ENCODE data around the gene PRX. TPM values are rescaled to one million over a fixed set of nuclear protein-coding genes. Genes with fewer than 3 reads are reported as not detected.
"Not testable (repeated sequence)": the region's sequence is repeated elsewhere in the genome, so short reads cannot be mapped to it uniquely, and the experiment has no call there.

Gene PRX
- total and polyA plus RNA-seq, 7 donors: 1.4 to 3.3 (median 2.1) TPM

DNA sequence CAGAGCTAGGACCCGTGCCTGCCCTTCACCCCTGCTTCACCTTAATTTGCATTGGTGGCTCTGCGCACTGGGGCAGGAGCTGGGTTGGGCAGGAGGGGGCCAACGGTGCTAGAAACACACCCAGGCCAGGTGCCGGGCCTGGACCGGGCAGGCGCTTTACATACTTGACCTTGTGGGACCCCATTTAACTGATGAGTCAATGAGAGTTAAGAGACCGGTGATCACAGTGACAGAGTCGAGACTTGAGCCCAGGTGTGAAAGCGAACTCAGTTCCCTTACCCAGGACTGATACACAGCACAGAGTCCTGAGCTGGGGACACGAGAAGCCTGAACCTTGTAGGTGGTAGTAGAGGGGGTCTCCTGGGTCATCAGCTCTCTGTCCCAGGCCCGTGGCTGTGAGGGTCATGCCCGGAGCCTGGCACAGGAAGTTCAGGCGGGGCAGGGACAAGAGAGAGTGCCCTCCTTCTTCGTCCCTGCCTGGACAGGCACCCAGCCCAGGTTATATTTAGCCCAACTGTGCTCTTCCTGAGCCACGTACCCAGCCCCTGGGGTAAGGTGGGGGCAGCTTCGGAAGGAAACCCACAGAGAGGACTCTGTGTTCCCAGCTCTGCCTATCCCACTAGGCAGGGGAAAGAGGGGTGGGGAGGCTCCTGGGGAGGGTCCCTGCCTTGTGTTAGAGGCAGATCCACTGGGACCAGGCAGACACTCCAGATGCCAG lies 1.9 kb downstream of the PRX start:
- peak overlapping the region; percentile 92 for H3K27ac ChIP-seq
- H3K4me3 ChIP-seq: peak overlapping the region; percentile 43
- ATAC-seq: peak; percentile 91 to 95 (median 92)
- H3K4me1 ChIP-seq: peaks cover 22% of the 10 kb centered on the region
- H3K36me3 ChIP-seq (ENCODE audit: insufficient read depth in 1 of 2, low read depth in 1 of 2): no peaks in the 10 kb centered on the region
- DNase-seq: peak; percentile 68 to 90
- intact Hi-C loops (cut with DNase I): loop anchor here in 1 of 2 donors (5.0 kb wide), 1 partner anchor 69 kb away; no protein-coding TSS in a partner anchor
- TF ChIP-seq, protein P1, sequence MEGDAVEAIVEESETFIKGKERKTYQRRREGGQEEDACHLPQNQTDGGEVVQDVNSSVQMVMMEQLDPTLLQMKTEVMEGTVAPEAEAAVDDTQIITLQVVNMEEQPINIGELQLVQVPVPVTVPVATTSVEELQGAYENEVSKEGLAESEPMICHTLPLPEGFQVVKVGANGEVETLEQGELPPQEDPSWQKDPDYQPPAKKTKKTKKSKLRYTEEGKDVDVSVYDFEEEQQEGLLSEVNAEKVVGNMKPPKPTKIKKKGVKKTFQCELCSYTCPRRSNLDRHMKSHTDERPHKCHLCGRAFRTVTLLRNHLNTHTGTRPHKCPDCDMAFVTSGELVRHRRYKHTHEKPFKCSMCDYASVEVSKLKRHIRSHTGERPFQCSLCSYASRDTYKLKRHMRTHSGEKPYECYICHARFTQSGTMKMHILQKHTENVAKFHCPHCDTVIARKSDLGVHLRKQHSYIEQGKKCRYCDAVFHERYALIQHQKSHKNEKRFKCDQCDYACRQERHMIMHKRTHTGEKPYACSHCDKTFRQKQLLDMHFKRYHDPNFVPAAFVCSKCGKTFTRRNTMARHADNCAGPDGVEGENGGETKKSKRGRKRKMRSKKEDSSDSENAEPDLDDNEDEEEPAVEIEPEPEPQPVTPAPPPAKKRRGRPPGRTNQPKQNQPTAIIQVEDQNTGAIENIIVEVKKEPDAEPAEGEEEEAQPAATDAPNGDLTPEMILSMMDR (IDR thresholded peaks at IDR 0.05): no peak
- WGBS, 3 donors: 21 to 28% (median 23%) methylated on average over 16 of the region's 16 CpGs
- no peaks in the 10 kb centered on the region for H3K27me3 ChIP-seq (ENCODE audit: insufficient read depth in 3 of 3, low read length in 2 of 3)
- no peaks in the 10 kb centered on the region for H3K9me3 ChIP-seq

DNA sequence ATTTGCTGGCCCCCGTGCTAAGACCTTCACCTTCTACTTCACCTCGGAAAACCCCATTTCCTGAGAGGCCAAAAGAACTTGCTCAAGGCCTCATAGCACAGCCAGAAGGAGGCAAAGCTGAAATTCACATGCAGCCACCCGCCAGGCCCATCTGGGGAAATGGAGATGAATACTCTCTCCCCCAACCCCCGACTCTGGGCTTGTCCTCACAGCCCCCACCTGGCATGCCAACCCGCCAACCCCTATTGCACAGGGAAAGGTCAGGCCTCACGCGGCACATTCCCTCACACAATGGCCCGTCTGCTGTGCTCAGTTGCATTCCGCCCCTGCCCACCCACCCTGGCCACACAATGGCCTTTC lies 3.2 kb downstream of the PRX start:
- H3K27ac ChIP-seq: peak overlapping the region; percentile 92
- 72 to 76% (median 75%) methylated on average over 7 to 9 of the region's 9 CpGs for WGBS, 3 donors

DNA sequence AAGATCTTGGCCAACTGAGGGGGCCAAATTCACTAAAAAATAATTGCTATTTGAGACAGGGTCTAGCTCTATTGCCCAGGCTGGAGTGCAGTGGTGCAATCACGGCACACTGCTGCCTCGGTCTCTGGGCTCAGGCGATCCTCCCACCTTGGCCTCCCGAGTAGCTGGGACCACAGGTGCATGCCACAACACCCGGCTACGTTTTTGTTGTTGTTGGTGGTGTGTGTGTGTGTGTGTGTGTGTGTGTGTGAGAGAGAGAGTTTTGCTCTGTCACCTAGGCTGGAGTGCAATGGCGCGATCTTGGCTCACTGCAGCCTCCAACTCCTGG lies 4.6 kb downstream of the PRX start:
- ATAC-seq; H3K27me3 ChIP-seq (ENCODE audit: insufficient read depth in 3 of 3, low read length in 2 of 3); H3K27ac ChIP-seq; H3K36me3 ChIP-seq (ENCODE audit: insufficient read depth in 1 of 2, low read depth in 1 of 2); intact Hi-C loops (cut with DNase I); H3K9me3 ChIP-seq; H3K4me3 ChIP-seq; DNase-seq: not testable (repeated sequence)
- 74 to 89% (median 76%) methylated on average over 8 of the region's 8 CpGs for WGBS, 3 donors
- peaks cover 17% of the 10 kb centered on the region for H3K4me1 ChIP-seq

More for the DNA sequence above, 3.2 kb downstream of the PRX start:
- intact Hi-C loops (cut with DNase I): loop anchor here in 1 of 2 donors (5.0 kb wide), 1 partner anchor 68 kb away; no protein-coding TSS in a partner anchor
- Histone ChIP-seq H3K4me1 (peaks cover 20% of the 10 kb centered on the region), H3K4me3 (no peak overlapping the region), H3K36me3 (ENCODE audit: insufficient read depth in 1 of 2, low read depth in 1 of 2) (no peaks in the 10 kb centered on the region), H3K9me3 (no peaks in the 10 kb centered on the region), H3K27me3 (ENCODE audit: insufficient read depth in 3 of 3, low read length in 2 of 3) (no peaks in the 10 kb centered on the region)
- TF ChIP-seq, protein P1 (IDR thresholded peaks at IDR 0.05): no peak
- no peak for DNase-seq
- ATAC-seq: no peak

DNA sequence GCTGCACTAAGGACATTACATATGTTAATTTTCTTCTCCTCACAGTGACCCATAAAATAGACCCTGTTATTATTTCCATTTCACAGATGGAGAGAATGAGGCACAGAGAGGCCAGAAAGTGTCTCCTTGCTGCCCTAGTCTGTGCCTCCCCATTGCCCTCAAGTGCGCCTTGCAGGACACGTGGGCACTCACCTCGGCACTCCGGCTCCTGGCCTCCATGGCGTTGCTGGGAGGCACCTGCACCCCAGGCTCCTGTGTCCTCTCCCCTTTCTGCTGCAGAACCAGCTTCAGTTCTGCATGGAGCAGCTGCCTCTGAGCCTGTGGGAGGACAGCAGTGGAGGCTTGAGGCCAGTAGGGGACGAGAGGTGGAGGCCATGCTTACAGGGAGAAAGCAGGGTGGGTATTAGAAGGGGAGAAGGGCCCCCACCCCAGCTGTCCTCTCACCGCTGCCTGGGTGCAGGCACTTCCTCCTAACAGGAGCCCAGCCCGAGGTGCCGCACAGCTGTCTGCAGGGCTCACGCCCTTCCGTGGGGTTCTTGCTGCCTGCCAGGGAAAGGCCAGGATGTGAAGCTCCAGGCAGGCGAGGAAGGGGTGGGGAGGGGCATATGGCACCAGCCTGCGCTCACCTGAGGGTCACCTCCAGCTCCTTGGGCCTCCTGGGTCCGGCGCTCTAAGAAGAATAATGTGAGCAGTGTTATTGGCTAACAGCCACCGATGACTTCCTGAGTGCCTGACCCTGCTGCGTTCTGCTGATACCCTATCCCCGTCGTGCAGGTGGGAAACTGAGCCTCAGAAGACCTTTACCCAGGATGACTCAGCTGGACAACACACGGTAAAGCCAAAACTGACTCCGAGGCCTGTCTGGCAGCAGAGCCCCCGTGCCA lies 5.2 kb downstream of the PRX start:
- 48 to 58% (median 53%) methylated on average over 22 of the region's 22 CpGs for WGBS, 3 donors
- H3K9me3 ChIP-seq: no peaks in the 10 kb centered on the region
- H3K27me3 ChIP-seq (ENCODE audit: insufficient read depth in 3 of 3, low read length in 2 of 3): no peaks in the 10 kb centered on the region
- no peak for ATAC-seq
- H3K4me3 ChIP-seq: no peak overlapping the region
- H3K27ac ChIP-seq: no peak overlapping the region
- peaks cover 17% of the 10 kb centered on the region for H3K4me1 ChIP-seq
- TF ChIP-seq, protein P1 (IDR thresholded peaks at IDR 0.05): no peak
- no peaks in the 10 kb centered on the region for H3K36me3 ChIP-seq (ENCODE audit: insufficient read depth in 1 of 2, low read depth in 1 of 2)
- DNase-seq: no peak
- intact Hi-C loops (cut with DNase I): no loop called here
